ENCODE data around the gene SUDS3. TPM values are rescaled to one million over a fixed set of nuclear protein-coding genes. Genes with fewer than 3 reads are reported as not detected.

SUDS3 gene
- total and polyA plus RNA-seq, 10 of the 15 experiments (the other 5 are each of a cell fraction or from before 2014, with no cell fraction given): 5.2 to 42.8 (median 21.7) TPM

DNA sequence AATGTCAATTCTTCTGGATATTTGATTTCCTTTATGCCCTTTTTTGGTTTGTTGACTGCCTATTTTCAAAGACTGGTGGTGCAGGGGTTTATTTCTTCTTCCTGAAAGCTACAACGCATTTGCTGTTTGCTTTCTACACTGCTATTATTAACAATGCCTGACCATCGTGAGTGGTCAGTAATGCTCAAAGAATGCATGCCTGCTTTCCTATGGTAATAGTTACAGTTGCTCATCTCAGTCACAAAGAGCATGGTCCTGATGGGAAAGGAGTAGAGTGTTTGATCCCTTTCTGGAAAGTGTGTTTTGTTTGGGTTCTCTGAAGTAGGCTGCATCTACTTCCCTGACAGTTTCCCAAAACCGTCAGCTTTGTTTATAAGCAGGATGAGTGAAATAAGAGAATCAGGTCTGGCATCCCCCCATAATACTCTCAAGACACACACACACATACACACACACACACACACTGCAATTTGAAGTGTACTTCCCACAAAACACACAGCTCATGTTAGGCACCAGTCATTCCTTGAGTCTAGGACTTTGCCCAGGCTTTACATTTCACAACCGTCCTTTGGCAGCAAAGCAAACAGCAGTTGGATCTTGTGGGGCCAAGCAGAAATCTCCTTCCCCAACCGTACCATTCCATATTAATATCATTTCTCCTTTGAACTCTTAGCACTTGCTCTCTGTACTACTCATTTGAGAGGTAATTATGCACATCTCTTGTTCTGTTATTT lies 56.6 kb downstream of the SUDS3 start:
- Histone ChIP-seq H3K27me3 (replicated peaks in 1 of 2; ENCODE audit: control insufficient read depth in 2 of 2, insufficient read depth in 2 of 2, low read length in 1 of 2) (no peaks in the 10 kb centered on the region), H3K4me3 (no peak overlapping the region), H3K9me3 (replicated peaks; ENCODE audit: control insufficient read depth, insufficient read depth, low read length) (no peaks in the 10 kb centered on the region), H3K27ac (ENCODE audit: control insufficient read depth, insufficient read depth) (no peak overlapping the region), H2AFZ (ENCODE audit: control insufficient read depth, low read depth, low read length) (no peak overlapping the region), H3K4me2 (ENCODE audit: control insufficient read depth, insufficient read depth) (no peak overlapping the region), H4K20me1 (ENCODE audit: control insufficient read depth, insufficient read depth) (no peaks in the 10 kb centered on the region), H3K36me3 (ENCODE audit: control insufficient read depth in 2 of 2, insufficient read depth in 2 of 2, low read length in 1 of 2) (no peaks in the 10 kb centered on the region), H3K4me1 (ENCODE audit: control insufficient read depth, insufficient read depth, low read length) (no peaks in the 10 kb centered on the region), H3K9ac (ENCODE audit: control insufficient read depth, insufficient read depth, low read length) (no peak overlapping the region), H3K79me2 (ENCODE audit: control insufficient read depth, insufficient read depth, low read length) (no peaks in the 10 kb centered on the region)
- no peak for TF ChIP-seq LARP7 (IDR thresholded peaks at IDR 0.05)
- TF ChIP-seq MTA2 (IDR thresholded peaks at IDR 0.05; ENCODE audit: low read depth): no peak
- TF ChIP-seq, protein P1, sequence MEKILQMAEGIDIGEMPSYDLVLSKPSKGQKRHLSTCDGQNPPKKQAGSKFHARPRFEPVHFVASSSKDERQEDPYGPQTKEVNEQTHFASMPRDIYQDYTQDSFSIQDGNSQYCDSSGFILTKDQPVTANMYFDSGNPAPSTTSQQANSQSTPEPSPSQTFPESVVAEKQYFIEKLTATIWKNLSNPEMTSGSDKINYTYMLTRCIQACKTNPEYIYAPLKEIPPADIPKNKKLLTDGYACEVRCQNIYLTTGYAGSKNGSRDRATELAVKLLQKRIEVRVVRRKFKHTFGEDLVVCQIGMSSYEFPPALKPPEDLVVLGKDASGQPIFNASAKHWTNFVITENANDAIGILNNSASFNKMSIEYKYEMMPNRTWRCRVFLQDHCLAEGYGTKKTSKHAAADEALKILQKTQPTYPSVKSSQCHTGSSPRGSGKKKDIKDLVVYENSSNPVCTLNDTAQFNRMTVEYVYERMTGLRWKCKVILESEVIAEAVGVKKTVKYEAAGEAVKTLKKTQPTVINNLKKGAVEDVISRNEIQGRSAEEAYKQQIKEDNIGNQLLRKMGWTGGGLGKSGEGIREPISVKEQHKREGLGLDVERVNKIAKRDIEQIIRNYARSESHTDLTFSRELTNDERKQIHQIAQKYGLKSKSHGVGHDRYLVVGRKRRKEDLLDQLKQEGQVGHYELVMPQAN (conservative IDR thresholded peaks at IDR 0.05): no peak
- TF ChIP-seq FOXK2 (IDR thresholded peaks at IDR 0.05): no peak
- TF ChIP-seq PRDM15 (CRISPR knock-in tag; IDR thresholded peaks at IDR 0.05): no peak
- no TSS peak for BruUV-seq (replicated peaks)
- ChIA-PET RAD21 (ENCODE audit: unreplicated experiment) (no interaction called here), SMC1A (ENCODE audit: uncharacterized antibody, unreplicated experiment) (no interaction called here), POLR2A (no interaction called here), CTCF (no interaction called here)
- no peak for ATAC-seq
- DNase-seq (ENCODE audit: low read depth, low spot score): no peak
- intact Hi-C loops (cut with micrococcal nuclease; ENCODE audit: unreplicated experiment) (no loop called here), in situ Hi-C loops (cut with MboI) (no loop called here)
- WGBS (ENCODE audit: insufficient coverage, insufficient replicate concordance, low lambda C conversion rate, missing lambda C conversion rate): 34% methylated on average over 5 of the region's 5 CpGs
- no peak for FAIRE-seq
